ENCODE data around the gene CCDC183. TPM values are rescaled to one million over a fixed set of nuclear protein-coding genes. Genes with fewer than 3 reads are reported as not detected.
"Not testable (repeated sequence)": the region's sequence is repeated elsewhere in the genome, so short reads cannot be mapped to it uniquely, and the experiment has no call there.

Gene CCDC183
- total RNA-seq, 4 donors from 2014 or later, result 1.1 to 10.3 (median 2.3) TPM

DNA sequence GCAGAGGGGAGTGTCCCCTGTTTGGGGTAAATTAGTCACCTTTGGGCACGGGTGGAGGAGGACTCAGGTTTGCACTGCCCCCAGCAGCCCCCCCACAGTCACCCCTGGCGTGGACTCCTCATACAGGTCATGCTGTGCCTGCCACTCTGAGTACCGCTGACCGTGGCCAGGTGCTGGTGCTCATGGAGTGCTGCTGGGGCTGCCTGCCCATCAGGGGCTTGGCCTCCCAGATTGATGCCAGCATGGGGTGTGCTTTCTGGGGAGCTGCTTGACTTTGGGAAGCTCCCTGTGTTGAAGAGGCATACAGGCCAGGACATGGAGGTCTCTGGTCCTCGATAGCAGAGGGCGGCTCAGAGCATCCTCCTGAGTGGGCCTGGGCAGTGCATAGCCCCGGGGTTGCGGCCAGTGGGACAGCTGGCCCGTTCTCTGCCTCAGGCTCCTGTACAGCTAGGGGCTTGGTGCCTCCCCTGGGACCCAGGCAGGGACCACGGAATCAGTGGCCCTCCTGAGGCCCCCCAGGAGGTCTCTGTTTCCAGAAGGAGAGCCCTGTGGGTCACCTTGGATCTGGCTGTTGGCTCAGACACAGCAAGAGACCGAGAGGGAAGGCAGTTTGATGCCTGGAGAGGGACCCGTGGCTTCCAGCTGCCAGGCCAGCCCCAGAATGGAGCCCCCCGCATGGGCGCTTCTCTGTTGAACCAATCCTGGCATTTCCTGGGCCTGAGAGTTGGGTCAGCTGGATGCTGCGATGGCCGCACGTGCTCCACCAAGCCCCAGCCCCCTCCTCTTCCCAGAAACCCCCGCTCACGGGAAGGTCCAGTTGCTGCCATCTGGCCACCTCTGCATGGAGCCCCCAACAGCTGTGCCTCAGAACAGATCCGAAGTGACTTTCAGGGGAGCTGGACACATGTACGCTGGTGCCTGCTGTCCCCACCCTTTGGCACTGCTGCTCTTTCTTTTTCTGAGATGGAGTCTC lies 40.1 kb downstream of the CCDC183 start:
- DNase-seq (ENCODE audit: low spot score in 2 of 2), result no peak
- Histone ChIP-seq H3K4me3 (no peak overlapping the region), H3K27me3 (no peaks in the 10 kb centered on the region), H3K9me3 (no peaks in the 10 kb centered on the region), H3K4me1 (peaks cover 10% of the 10 kb centered on the region), H3K27ac (no peak overlapping the region), H3K36me3 (peaks cover 66% of the 10 kb centered on the region)
- no peak for TF ChIP-seq POLR2AphosphoS5 (IDR thresholded peaks at IDR 0.05)
- no peak for TF ChIP-seq POLR2A (IDR thresholded peaks at IDR 0.05)
- no peak for TF ChIP-seq EP300 (IDR thresholded peaks at IDR 0.05)
- TF ChIP-seq, protein P1, sequence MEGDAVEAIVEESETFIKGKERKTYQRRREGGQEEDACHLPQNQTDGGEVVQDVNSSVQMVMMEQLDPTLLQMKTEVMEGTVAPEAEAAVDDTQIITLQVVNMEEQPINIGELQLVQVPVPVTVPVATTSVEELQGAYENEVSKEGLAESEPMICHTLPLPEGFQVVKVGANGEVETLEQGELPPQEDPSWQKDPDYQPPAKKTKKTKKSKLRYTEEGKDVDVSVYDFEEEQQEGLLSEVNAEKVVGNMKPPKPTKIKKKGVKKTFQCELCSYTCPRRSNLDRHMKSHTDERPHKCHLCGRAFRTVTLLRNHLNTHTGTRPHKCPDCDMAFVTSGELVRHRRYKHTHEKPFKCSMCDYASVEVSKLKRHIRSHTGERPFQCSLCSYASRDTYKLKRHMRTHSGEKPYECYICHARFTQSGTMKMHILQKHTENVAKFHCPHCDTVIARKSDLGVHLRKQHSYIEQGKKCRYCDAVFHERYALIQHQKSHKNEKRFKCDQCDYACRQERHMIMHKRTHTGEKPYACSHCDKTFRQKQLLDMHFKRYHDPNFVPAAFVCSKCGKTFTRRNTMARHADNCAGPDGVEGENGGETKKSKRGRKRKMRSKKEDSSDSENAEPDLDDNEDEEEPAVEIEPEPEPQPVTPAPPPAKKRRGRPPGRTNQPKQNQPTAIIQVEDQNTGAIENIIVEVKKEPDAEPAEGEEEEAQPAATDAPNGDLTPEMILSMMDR (IDR thresholded peaks at IDR 0.05), result no peak
- WGBS, result 97% methylated on average over 11 of the region's 21 CpGs

- H3K36me3 ChIP-seq, result peaks cover 55% of the 10 kb centered on the region
- no peaks in the 10 kb centered on the region for H3K9me3 ChIP-seq
- no peak overlapping the region for H3K27ac ChIP-seq
- no peak overlapping the region for H3K4me3 ChIP-seq
- no peaks in the 10 kb centered on the region for H3K27me3 ChIP-seq
- TF ChIP-seq, protein P1 (IDR thresholded peaks at IDR 0.05), result no peak
- TF ChIP-seq POLR2AphosphoS5 (IDR thresholded peaks at IDR 0.05), result no peak
- no peak for TF ChIP-seq EP300 (IDR thresholded peaks at IDR 0.05)
- no peak for TF ChIP-seq POLR2A (IDR thresholded peaks at IDR 0.05)
- H3K4me1 ChIP-seq, result peaks cover 21% of the 10 kb centered on the region
- WGBS, result 95% methylated on average over 19 of the region's 27 CpGs
- no peak for DNase-seq (ENCODE audit: low spot score in 2 of 2)
Measured at GRCh38 chr9:136837146-136837855, 41.2 kb downstream of the CCDC183 start.

GRCh38 chr9:136837856-136838277 lies 41.7 kb downstream of the CCDC183 start:
- WGBS, result no CpG with 5 or more reads among the region's 15 CpGs
- not testable (repeated sequence) for H3K27ac ChIP-seq; H3K27me3 ChIP-seq; H3K9me3 ChIP-seq; H3K4me3 ChIP-seq; DNase-seq (ENCODE audit: low spot score in 2 of 2)
- Histone ChIP-seq H3K4me1 (peaks cover 27% of the 10 kb centered on the region), H3K36me3 (peaks cover 50% of the 10 kb centered on the region)

DNA sequence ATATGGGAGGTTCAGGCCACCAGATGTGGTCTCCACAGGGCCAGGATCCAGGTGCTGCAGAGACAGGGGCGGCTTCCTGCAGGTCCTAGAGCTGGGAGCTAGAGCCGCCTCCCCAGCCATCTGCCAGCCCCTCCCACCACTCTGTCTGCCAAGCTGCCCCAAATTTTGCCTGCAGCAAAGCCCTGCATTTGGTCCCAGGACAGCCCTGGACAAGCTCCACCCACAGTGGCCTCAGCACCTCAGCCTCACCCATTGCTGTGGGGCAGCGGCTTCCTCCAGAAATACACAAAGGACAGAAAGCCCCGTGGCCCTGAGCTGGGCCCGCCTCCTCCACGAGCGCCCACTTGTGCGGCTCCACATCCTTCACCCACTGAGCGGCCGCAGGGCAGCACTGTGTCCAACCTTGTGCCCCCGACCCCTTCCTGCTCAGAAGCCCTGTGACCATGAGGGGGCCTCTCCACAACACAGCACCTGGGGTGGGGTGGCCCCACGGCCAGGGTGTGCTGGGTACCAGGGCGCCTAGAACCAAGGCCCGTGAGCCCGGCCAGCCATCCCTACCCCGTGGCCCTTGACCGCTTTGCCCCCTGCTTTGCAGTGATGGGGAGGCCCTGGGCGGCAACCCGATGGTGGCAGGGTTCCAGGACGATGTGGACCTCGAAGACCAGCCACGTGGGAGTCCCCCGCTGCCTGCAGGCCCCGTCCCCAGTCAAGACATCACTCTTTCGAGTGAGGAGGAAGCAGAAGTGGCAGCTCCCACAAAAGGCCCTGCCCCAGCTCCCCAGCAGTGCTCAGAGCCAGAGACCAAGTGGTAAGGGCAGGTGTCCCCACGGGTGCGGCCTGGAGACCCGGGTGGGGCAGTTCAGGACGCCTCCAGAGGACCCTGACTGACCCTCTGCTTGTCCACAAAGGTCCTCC lies 42.4 kb downstream of the CCDC183 start:
- Histone ChIP-seq H3K36me3 (peaks cover 44% of the 10 kb centered on the region), H3K27ac (no peak overlapping the region), H3K4me1 (peaks cover 34% of the 10 kb centered on the region), H3K4me3 (no peak overlapping the region), H3K9me3 (no peaks in the 10 kb centered on the region), H3K27me3 (peaks cover 4% of the 10 kb centered on the region)
- TF ChIP-seq EP300 (IDR thresholded peaks at IDR 0.05) (no peak), POLR2A (IDR thresholded peaks at IDR 0.05) (no peak), POLR2AphosphoS5 (IDR thresholded peaks at IDR 0.05) (no peak)
- TF ChIP-seq, protein P1 (IDR thresholded peaks at IDR 0.05), result no peak
- 100% methylated on average over 1 of the region's 29 CpGs for WGBS
- DNase-seq (ENCODE audit: low spot score in 2 of 2), result no peak

Data from suprapubic skin (tissue), 4 donors.